CD4-positive, alpha-beta T cell treated with Interferon alpha-2 for 1 hour (primary cell): ENCODE results near the gene EPC2.
"Not testable (repeated sequence)": the region's sequence is repeated elsewhere in the genome, so short reads cannot be mapped to it uniquely, and the experiment has no call there.

Experiments
- DNase-seq, 2 donors: peaks; one replicate each; pipeline ENCODE4 v3.0.0-alpha.2; 2020 to 2022

Gene EPC2

DNA sequence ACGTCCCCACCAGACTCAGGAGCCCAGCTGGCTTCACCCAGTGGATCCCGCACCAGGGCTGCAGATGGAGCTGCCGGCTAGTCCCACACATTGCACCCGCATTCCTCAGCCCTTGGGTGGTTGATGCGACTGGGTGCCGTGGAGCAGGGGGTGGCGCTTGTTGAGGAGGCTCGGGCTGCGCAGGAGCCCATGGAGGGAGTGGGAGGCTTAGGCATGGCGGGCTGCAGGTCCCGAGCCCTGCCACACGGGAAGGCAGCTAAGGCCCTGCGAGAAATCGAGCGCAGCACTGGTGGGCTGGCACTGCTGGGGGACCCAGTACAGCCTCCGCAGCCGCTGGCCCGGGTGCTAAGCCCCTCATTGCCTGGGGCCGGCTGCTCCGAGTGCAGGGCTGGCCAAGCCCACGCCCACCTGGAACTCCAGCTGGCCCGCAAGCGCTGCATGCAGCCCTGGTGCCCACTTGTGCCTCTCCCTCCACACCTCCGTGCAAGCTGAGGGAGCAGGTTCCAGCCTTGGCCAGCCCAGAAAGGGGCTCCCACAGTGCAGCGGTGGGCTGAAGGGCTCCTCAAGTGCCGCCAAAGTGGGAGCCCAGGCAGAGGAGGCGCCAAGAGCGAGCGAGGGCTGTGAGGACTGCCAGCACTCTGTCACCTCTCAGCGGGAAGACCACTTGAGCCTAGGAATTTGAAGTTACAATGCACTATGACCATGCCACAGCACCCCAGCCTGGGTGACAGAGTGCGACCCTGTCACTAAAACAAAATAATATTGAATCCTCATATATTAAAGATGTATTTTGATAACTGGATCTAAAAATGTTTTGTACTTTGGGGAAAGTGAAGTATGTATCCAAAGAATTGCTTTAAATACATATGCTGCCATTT, 34.0 kb downstream of the EPC2 start:
- DNase-seq, result not testable (repeated sequence)

DNA sequence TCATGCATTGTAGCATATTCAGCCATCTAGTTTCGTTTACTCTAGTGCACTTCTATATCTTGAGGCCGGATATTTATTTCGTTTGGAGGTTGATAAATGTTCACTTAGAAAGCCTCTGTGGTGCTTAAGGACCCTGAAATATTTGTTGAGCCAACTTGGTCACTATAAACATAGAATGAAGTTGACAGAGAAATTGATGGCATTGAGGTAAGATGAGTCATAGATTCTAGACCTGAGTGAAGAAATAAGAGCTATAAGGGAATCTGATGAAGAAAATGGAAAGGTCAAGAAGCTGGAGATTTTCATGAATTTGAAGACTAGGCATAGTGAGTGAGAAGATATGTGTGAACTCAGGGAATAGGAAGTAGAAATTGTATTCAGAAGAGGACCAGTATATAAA, 35.9 kb downstream of the EPC2 start:
- no peak for DNase-seq

DNA sequence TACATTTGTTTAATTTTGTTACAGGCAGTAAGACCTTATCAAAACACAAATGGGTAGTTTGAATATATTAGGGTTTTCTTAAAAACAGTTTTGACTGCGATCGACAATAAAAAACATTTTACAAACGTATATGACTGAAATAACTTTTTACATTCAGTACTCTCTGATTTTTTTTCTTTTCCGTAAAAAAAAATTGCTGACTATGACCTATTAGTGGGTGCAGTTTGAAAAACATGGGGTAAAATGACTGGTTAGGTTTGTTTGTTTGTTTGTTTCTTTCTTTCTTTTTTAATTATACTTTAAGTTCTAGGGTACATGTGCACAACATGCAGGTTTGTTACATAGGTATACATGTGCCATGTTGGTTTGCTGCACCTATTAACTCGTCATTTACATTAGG, 36.9 kb downstream of the EPC2 start:
- DNase-seq, result no peak

DNA sequence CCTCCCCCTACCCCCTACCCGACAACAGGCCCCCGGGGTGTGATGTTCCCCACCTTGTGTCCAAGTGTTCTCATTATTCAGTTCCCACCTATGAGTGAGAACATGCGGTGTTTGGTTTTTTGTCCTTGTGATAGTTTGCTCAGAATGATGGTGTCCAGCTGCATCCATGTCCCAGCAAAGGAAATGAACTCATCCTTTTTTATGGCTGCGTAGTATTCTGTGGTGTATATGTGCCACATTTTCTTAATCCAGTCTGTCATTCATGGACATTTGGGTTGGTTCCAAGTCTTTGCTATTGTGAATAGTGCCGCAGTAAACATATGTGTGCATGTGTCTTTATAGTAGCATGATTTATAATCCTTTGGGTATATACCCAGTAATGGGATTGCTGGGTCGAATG, 37.3 kb downstream of the EPC2 start:
- DNase-seq, result not testable (repeated sequence)

DNA sequence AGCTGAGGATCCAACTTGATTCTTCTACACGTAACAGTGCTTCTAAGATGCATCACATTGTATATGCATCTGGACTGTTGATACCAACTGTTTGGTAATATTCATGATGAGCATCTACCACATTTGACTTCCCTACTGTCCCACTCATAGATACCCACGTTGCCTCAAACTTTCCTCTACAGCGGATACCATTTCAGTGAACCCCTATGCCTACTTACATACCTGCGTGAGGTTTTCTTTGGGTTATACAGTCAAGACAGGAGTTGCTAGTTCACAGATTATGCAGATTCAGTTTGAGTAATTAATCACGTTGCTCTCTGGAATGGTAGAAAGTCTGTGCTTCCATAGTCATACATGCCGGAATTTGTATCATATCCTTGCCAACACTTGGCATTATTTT, 40.0 kb downstream of the EPC2 start:
- no peak for DNase-seq

DNA sequence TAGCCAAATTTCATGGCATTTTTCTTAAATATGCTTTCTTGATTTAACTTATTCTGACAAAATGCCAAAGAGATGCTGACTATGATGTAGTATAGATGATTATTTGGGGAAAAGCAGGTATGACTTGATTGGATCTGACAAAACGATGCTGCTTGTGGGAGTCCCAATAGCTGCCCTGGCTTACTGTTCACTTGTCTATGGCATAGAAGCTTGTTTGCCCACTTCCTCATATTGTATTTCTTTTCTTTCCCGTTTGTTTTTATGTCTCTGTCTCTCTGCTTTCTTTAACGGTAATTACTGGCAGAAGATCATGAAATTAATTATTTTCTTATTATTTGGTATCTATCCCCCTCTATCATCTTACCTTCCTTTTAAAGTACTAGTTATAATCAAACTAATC, 43.0 kb downstream of the EPC2 start:
- no peak for DNase-seq

DNA sequence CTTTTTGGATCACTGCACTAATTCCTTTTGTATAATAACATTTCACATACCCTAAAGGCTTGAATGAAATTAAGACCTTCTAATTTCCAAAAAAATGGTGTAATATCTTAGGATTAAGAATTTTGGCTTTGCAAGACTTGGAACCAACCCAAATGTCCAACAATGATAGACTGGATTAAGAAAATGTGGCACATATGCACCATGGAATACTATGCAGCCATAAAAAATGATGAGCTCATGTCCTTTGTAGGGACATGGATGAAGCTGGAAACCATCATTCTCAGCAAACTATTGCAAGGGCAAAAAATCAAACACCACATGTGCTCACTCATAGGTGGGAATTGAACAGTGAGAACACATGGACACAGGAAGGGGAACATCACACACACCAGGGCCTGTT, 43.5 kb downstream of the EPC2 start:
- DNase-seq, result not testable (repeated sequence)

DNA sequence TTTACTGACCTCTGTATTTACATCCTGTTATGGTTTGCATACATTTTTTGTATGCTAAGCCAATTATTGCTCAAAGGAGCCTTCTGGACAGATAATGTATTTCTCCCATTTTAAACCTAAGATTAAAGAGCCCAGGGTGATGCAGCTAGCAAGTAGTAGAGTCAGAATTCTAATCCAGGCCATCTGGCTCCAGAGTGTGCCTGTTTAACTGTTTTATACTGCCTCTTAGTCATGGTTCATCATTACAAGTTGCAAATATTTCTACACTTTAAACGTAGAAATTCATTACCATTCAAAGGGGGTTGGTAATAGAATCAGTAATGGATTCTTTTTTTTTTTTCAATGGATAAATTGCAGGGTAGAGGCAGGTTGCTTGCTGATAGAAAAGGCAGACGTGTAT, 52.4 kb downstream of the EPC2 start:
- DNase-seq, result no peak

DNA sequence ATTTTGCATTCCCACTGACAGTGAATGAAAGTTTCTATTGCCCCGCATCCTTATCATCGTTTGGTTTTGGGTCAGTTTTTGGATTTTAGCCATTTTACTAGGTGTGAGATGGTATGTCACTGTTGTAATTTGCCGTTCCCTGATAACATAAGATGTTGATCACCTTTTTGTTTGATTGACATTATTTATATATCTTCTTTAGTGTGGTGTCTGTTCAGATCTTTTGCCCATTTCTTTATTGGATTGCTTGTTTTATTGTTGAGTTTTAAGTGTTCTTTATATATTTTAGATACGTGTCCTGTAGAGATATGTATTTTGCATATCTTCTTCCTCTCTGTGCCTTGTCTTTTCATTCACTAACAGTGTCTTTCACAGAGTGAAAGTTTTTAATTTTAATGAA, 55.3 kb downstream of the EPC2 start:
- no peak for DNase-seq

DNA sequence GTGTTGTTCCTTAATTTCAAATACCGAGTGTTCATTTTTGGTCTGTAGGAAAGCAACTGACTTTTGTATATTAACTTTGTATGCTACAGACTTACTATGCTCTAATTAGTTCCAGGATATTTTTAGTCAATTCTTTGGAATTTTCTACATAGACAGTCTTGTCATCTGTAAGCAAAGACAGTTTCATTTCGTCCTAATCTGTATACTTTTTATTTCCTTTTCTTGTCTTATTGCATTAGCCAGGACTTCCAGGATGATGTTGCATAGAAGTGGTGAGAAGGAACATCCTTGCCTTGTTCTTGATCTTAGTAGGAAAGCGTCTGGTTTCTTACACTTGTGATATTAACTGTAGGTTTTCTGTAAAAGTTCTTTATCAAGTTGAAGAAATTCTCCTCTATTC, 56.5 kb downstream of the EPC2 start:
- DNase-seq, result no peak

DNA sequence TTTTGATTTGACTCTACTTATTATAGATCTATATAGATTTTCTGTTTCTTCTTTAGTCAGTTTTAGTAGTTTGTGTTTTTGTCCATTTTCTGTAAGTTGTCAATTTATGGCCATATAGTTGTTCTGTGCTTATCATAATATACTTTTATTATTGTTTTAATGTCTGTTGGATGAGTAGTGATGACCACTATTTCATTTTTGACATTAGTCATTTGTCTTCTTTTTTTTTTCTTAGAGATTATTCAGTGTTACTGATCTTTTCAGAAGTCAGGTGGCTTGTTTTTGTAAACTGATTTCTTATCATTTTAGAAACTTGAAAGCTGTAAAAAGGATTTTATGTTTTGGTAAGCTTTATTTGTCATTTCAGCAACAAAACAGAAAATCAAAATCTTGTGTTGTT, 57.3 kb downstream of the EPC2 start:
- DNase-seq, result no peak

DNA sequence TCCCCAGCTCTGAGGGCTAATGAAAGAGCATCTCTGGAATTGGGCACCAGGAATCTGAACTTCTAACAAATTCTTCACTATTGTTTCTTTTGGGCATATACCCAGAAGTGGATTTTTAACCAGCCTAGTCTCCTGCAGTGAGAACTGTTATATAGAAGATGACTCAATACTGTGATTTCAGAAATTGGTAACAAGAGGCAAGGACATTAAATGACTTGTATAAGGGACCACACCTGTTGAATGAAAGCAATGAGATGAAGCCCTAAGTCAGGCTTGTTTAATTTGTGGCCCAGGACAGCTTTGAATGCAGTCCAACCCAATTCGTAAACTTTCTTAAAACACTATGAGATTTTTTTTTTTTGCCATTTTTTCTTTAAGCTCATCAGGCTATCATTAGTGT, 57.9 kb downstream of the EPC2 start:
- no peak for DNase-seq

DNA sequence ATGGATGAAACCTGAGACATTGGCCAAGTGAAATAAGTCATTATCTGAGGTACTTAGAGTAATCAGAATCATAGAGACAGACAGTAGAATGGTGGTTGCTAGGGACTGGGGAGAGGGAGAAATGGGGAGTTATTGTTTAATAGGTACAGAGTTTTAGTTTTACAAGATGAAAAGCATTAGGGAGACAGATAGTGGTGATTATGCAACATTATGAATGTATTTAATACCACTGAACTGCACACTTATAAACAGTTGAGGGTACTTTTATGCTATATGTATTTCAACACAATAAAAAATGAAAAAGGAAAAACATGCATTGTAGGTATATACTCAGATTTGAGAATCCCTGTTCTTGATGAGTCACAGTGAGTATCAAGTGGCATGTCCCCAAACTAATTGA, 59.7 kb downstream of the EPC2 start:
- no peak for DNase-seq

DNA sequence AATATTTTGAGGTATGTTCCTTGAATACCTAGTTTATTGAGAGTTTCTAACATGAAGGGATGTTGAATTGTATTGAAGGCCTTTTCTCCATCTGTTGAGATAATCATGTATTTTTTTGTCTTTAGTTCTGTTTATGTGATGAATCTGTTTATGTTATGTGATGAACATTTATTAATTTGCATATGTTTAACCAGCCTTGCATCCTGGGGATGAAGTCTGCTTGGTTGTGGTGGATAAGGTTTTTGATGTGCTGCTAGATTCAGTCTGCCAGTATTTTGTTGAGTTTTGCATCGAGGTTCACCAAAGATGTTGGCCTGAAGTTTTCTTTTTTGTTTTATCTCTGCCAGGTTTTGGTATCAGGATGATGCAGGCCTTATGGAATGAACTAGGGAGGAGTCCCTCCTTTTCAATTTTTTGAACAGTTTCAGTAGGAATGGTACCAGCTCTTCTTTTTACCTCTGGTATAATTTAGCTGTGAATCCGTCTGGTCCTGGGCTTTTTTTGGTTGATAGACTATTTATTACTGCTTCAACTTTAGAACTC, 71.9 kb downstream of the EPC2 start:
- DNase-seq, result no peak

DNA sequence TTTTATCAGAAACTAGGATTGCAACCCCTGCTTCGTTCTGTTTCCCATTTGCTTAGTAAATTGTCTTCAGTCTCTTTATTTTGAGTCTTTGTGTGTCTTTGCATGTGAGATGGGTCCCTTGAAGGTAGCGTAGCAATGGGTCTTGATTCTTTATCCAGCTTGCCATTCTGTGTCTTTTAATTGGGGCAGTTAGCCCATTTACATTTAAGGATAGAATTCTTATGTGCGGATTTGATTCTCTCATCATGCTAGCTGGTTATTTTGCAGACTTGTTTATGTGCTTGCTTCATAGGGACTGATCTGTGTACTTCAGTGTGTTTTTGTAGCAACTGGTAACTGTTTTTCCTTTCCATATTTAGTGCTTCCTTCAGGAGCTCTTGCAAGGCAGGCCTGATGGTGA, 73.5 kb downstream of the EPC2 start:
- DNase-seq, result no peak

DNA sequence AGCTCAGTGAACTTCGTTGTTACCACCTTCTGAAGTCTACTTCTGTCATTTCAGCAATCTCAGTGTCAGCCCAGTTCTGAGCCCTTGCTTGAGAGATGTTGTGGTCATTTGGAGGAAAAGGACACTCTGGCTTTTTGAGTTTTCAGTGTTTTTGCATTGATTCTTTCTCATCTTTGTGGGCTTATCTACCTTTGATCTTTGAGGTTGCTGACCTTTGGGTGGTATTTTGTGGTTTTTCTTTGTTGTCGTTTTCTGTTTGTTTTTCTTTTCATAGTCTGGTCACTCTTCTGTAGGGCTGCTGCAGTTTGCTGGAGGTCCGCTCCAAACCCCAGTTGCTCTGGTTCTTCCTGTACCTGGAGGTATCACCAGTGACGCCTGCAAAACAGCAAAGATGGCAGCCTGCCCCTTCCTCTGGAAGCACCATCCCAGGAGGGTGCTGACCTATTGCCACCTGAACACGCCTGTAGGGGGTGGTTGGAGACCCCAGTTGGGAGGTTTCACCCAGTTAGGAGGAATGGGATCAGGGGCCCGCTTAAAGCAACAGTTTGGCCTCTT, 74.7 kb downstream of the EPC2 start:
- no peak for DNase-seq

DNA sequence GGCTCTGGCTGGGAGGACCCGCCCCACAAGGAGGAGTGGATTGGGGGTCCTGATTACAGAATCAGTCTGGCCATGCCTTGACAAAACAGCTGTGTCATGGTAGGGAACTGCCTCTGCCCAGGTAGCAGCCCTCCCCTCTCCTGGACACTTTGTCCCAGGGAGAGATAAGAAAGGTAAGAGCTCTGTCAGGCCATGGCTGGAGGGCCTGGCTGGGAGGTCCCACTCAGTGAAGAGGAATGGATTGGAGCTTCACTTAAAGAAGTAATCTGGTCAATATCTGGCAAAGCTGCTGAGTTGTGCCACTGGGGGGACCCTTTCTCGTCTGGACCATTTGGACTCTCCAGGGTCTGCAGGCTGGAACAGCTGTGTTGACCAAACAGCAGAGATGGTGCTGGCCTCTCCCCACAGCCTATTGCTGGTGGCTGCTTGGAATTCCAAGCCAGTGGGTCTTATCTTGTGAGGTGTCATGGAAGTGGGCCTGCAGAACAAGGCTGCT, 75.4 kb downstream of the EPC2 start:
- no peak for DNase-seq

DNA sequence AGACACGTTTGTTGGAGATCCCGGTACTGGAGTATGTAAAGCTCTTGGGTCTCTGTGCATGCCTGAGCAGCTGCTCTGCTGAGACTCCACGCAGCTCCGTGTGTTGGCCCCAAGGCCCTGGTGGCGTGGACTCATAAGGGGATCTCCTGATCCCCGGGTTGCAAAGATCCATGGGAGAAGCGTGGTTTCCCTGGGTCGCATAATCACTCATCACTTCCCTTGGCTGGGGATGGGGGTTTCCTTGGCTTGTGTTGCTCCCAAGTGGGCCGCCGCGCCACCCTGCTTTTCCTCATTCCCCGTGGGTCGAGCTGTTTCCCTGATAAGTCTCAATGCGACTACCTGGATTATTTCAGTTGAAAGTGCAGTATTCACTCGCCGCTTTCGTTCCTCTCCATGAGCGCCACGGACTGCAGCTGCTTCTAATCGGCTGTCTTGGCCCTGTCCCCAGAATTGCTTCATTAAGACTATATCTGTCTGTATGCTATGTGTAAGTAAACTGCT, 76.0 kb downstream of the EPC2 start:
- DNase-seq, result no peak

DNA sequence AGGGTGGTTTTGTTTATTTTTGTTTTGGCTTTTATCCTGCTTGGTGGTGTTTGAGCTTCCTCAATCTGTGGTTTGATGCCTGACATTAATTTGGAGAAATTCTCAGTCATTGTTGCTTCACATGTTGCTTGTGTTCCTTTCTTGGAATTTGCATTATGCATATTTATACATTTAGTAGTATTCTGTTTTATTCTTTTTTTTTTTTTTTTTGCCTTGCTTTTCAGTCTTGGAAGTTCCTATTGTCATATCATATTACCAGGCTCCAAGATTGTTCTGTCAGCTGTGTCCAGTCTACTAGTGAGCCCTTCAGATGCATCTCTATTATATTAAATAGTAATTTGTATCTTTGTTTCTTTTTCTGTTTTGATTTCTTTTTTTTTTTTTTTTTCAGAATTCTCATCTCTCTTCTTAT, 77.0 kb downstream of the EPC2 start:
- DNase-seq, result no peak

DNA sequence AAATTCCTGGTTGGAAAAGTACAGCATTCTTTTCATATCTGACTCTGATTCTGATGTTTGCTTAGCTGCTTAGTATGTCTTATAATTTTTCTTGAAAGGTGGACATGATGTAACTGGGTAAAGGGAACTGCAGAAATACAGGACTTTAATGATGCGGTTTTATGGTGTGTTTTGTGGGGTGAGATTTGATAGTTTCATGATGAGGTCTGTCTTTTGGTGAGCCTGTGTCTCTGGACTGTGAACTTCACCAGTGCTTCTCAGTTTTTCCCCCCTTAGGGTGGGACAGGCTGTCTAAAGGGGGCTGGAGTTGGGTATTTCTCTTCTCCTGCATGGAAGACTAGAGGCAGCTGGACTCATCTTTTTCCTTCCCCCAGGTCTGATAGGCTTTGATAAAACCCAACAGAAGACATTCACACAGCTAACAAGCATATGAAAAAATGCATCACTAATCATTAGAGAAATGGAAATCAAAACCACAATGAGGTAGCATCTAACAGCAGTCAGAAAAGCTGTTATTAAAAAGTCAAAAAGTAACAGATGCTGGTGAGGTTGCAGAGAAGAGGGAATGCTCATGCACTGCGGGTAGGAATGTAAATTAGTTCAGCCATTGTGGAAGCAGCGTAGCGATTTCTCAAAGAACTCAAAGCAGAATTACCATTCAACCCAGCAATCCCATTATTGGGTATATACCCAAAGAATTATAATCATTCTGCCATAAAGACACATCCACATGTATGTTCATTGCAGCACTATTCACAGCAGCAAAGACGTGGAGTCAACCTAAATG, 77.6 kb downstream of the EPC2 start:
- no peak for DNase-seq

DNA sequence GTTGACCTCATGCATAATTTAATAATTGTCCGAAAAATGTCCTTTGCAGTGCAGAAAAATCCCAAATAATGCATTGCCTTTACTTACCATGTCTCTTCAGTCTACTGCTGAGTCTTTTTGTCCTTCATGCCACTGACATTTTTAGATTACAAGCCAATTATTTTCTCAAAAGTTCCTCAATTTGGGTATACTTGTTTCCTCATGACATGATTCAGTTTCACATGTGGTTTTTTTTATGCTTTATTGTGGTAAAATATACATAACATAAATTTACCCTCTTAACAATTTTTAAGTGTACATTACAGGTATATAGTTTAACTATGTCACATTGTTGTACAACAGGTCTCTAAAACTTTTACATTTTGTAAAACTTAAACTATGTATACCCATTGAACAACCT, 81.0 kb downstream of the EPC2 start:
- no peak for DNase-seq

DNA sequence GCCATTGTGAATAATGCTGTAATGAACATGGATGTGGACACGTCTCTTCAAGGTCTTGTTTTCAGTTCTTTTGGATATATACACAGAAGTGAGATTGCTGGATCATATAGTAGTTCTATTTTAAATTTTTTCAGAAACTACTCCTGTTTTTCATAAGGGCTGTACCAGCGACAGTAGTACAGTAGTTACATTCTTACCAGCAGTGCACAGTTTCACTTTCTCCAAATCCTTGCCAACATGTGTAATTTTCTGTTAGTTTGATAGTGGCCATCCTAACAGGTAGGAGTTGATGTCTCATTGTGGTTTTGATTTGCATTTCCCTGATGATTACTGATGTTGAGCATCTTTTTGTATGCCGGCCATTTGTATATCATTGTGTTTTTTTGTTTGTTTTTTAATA, 81.7 kb downstream of the EPC2 start:
- no peak for DNase-seq

DNA sequence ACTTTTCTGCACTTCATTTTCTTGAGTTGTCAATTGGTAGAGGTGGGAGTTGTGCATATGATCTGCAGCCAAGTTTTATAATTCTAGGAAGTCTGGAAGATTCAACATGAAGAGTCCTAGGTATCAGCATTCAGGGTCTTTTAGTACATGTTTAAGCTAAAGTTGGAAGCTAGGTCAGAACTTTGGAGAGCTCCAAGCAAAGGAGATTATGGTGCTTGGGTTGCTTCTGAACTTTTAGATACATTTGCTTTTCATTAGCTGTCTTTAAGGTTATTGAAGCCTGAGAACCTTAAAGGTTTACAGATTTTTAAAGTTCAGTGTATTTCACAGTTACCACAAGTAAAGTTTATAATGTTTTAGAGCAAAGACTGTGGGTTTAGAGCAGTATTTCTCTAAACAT, 85.5 kb downstream of the EPC2 start:
- no peak for DNase-seq
